HepG2 (cell line): ENCODE results near the gene HSF2BP. TPM values are rescaled to one million over a fixed set of nuclear protein-coding genes. Genes with fewer than 3 reads are reported as not detected.

Experiments
- ATAC-seq: fragments of 200-7000 bp; cut with Tn5 transposase; 3 replicates; pipeline ENCODE4 v1.9.1; 2020; ENCODE audit warnings: mild to moderate bottlenecking, moderate library complexity
- BruUV-seq: library from RNA; stranded (reverse); fragments of 400-500 nt; replicated peaks from 2 replicates; lab custom pipeline; 2021; lab: Mats Ljungman, UMichigan
- CTCF ChIA-PET: fragments of 300-600 bp; formaldehyde crosslinking; extraction: SDS; loops from one replicate; lab custom pipeline; 2021; ENCODE audit warnings: low total read pairs, inconsistent platforms, low intra/inter-chr PET ratio; lab: Yijun Ruan, JAX
- POLR2A ChIA-PET: fragments of 350-600 bp; sonication (Branson Sonifier 250); formaldehyde crosslinking; loops from one replicate; lab custom pipeline; 2020; ENCODE audit warnings: antibody characterized with exemption, inconsistent platforms; lab: Yijun Ruan, JAX
- DNase-seq: peaks from one replicate; pipeline ENCODE4 v3.0.0-alpha.2; 2015; ENCODE audit warnings: low spot score
- FAIRE-seq: peaks from 3 replicates; lab custom pipeline; 2011; peaks lifted over from hg19 to GRCh38; lab: Jason Lieb, UNC
- H2AFZ ChIP-seq: one replicate; pipeline ENCODE4 v1.6.1; 2011; ENCODE audit warnings: low read length, inconsistent platforms
- H3K27ac ChIP-seq: fragments of 300-600 bp; 3 replicates; pipeline ENCODE4 v1.8.0; 2011; ENCODE audit warnings: mixed run types, mild to moderate bottlenecking, mixed read lengths, low read length, inconsistent platforms; ENCODE audit not compliant: insufficient read depth; ENCODE audit errors: extremely low read length
- H3K27me3 ChIP-seq, 2 experiments: fragments of 200-600 bp in 1 of 2; 2 replicates in 1 of 2; 3 replicates in 1 of 2; pipeline versions ENCODE4 v1.6.0 to v1.8.0; 2011; ENCODE audit warnings: low read length in 2 of 2, mild to moderate bottlenecking in 2 of 2, moderate library complexity in 2 of 2, inconsistent platforms in 1 of 2; ENCODE audit not compliant: insufficient read depth in 2 of 2, control insufficient read depth in 1 of 2
- H3K36me3 ChIP-seq, 2 experiments: fragments of 200-600 bp in 1 of 2; replicated peaks in 1 of 2; 2 replicates in 1 of 2; 3 replicates in 1 of 2; pipeline versions ENCODE4 v1.5.1 to v1.8.0; 2011; ENCODE audit warnings: low read length in 2 of 2, inconsistent platforms in 1 of 2; ENCODE audit not compliant: insufficient read depth in 2 of 2, control insufficient read depth in 1 of 2
- H3K4me1 ChIP-seq: 2 replicates; pipeline ENCODE4 v1.5.1; 2012; ENCODE audit warnings: low read length, inconsistent platforms; ENCODE audit not compliant: insufficient read depth
- H3K4me2 ChIP-seq: 2 replicates; pipeline ENCODE4 v1.6.0; 2011; ENCODE audit warnings: low read depth, low read length, inconsistent platforms
- H3K4me3 ChIP-seq, 3 experiments: fragments of 200-600 bp in 1 of 3; sonication (generic), shearing (Covaris generic) in 1 of 3; replicated peaks in 1 of 3; 2 replicates each; pipeline ENCODE4 v1.5.1; 2011 to 2016; ENCODE audit warnings: low read length in 3 of 3, inconsistent platforms in 2 of 3, low read depth in 2 of 3, mild to moderate bottlenecking in 2 of 3, control low read depth in 1 of 3, mixed read lengths in 1 of 3; ENCODE audit not compliant: insufficient read depth in 1 of 3
- H3K79me2 ChIP-seq: one replicate; pipeline ENCODE4 v1.6.1; 2011; ENCODE audit warnings: low read length, inconsistent platforms; ENCODE audit not compliant: insufficient read depth
- H3K9ac ChIP-seq: 2 replicates; pipeline ENCODE4 v1.6.0; 2011; ENCODE audit warnings: mild to moderate bottlenecking, low read depth, low read length, inconsistent platforms; ENCODE audit not compliant: insufficient read depth
- H3K9me3 ChIP-seq: 2 replicates; pipeline ENCODE4 v1.5.1; 2012; ENCODE audit warnings: mild to moderate bottlenecking, low read length
- H4K20me1 ChIP-seq: 2 replicates; pipeline ENCODE4 v1.6.0; 2011; ENCODE audit warnings: inconsistent platforms, mild to moderate bottlenecking, low read length, moderate library complexity; ENCODE audit not compliant: insufficient read depth
- HNRNPH1 ChIP-seq: fragments of 200-400 bp; formaldehyde crosslinking; optimal IDR thresholded peaks from 2 replicates; pipeline ENCODE3; 2017; ENCODE audit warnings: mild to moderate bottlenecking, low read depth, low read length
- KLF12 ChIP-seq: sonication (generic); formaldehyde crosslinking; IDR thresholded peaks from 2 replicates; pipeline ENCODE4 v1.4.0; 2020; ENCODE audit warnings: missing genetic modification reagents, borderline replicate concordance
- MAZ ChIP-seq, 2 experiments: sonication (generic) in 1 of 2; formaldehyde crosslinking in 1 of 2; IDR thresholded peaks; 2 replicates each; pipeline versions ENCODE4 v1.5.0 to v1.6.1; 2012 to 2020; ENCODE audit warnings: low read depth in 2 of 2, mild to moderate bottlenecking in 2 of 2, borderline replicate concordance in 1 of 2, improper control_type of control experiment in 1 of 2, low read length in 1 of 2, missing genetic modification reagents in 1 of 2, moderate library complexity in 1 of 2
- NCOA1 ChIP-seq: sonication (generic); formaldehyde crosslinking; IDR thresholded peaks from 2 replicates; pipeline ENCODE4 v1.9.0; 2021; ENCODE audit warnings: missing genetic modification reagents
- NONO ChIP-seq, 2 experiments: fragments of 450-650 bp in 1 of 2; sonication (generic) in 1 of 2; formaldehyde crosslinking in 1 of 2; IDR thresholded peaks in 1 of 2; conservative IDR thresholded peaks in 1 of 2; 2 replicates each; pipeline versions ENCODE4 v1.6.1 to v1.8.0; 2017 to 2022; ENCODE audit warnings: mild to moderate bottlenecking in 1 of 2, missing genetic modification reagents in 1 of 2, moderate library complexity in 1 of 2
- NPAS2 ChIP-seq: sonication (generic); formaldehyde crosslinking; IDR thresholded peaks from 2 replicates; pipeline ENCODE4 v1.8.0; 2022; ENCODE audit warnings: mild to moderate bottlenecking, missing genetic modification reagents, borderline replicate concordance
- SAFB2 ChIP-seq: sonication (generic); formaldehyde crosslinking; IDR thresholded peaks from 2 replicates; pipeline ENCODE4 v1.5.1; 2020; ENCODE audit warnings: missing genetic modification reagents, low read depth, mild to moderate bottlenecking, borderline replicate concordance
- SP140L ChIP-seq: sonication (generic); formaldehyde crosslinking; IDR thresholded peaks from 2 replicates; pipeline ENCODE4 v1.4.0; 2020; ENCODE audit warnings: missing genetic modification reagents, borderline replicate concordance
- SRY ChIP-seq: sonication (generic); formaldehyde crosslinking; IDR thresholded peaks from 2 replicates; pipeline ENCODE4 v1.8.0; 2022; ENCODE audit warnings: mild to moderate bottlenecking, missing genetic modification reagents
- SYNCRIP ChIP-seq: fragments of 200-400 bp; formaldehyde crosslinking; IDR thresholded peaks from 2 replicates; pipeline ENCODE4 v1.6.1; 2018; ENCODE audit warnings: mild to moderate bottlenecking, low read depth, low read length; ENCODE audit not compliant: insufficient read depth
- TBX2 ChIP-seq: sonication (generic); formaldehyde crosslinking; IDR thresholded peaks from 2 replicates; pipeline ENCODE4 v1.5.0; 2020; ENCODE audit warnings: missing genetic modification reagents, mild to moderate bottlenecking, borderline replicate concordance
- ZMYM4 ChIP-seq: sonication (generic); formaldehyde crosslinking; IDR thresholded peaks from 2 replicates; pipeline ENCODE4 v1.8.1; 2023; ENCODE audit warnings: mild to moderate bottlenecking, missing genetic modification reagents
- ZNF230 ChIP-seq: sonication (generic); formaldehyde crosslinking; IDR thresholded peaks from 2 replicates; pipeline ENCODE4 v1.4.0; 2020; ENCODE audit warnings: mild to moderate bottlenecking, missing genetic modification reagents
- ZNF468 ChIP-seq: sonication (generic); formaldehyde crosslinking; IDR thresholded peaks from 2 replicates; pipeline ENCODE4 v1.8.0; 2022; ENCODE audit warnings: mild to moderate bottlenecking, moderate library complexity, missing genetic modification reagents
- WGBS: methylation state at CpG from one replicate; pipeline ENCODE4 v1.1.6; 2017; ENCODE audit warnings: low lambda C conversion rate; 5-methylcytosine and 5-hydroxymethylcytosine counted together
- in situ Hi-C: cut with HindIII; loops from 2 replicates; pipeline ENCODE4 v1.10.0; 2017; ENCODE audit warnings: low pct_unique_long_range_greater_than_20kb; ENCODE audit not compliant: extremely low pct_ligation_motif_present
- intact Hi-C: fragments of 100-400 bp; cut with micrococcal nuclease; formaldehyde crosslinking; loops from one replicate; pipeline ENCODE4 v1.10.0; 2022; ENCODE audit not compliant: unreplicated experiment
- polyA plus RNA-seq, 8 experiments: library from polyadenylated mRNA; depleted of rRNA in 3 of 8; stranded (reverse) in 7 of 8; unstranded in 1 of 8; fragments of >200 nt; fragmentation: Illumina TruSeq in 4 of 8; extraction: Trizol in 4 of 8; gene quantifications; 2 replicates each; pipeline versions ENCODE4 v1.2.1 to v1.2.3, GENCODE V29; 2011 to 2016; ENCODE audit warnings: low read depth in 4 of 8, missing spikeins in 1 of 8, mixed read lengths in 1 of 8; ENCODE audit not compliant: insufficient read depth in 1 of 8
- total RNA-seq, 5 experiments: library from RNA; depleted of rRNA; stranded (reverse); fragments of >200 nt; fragmentation: Illumina TruSeq; extraction: Trizol; gene quantifications; 2 replicates each; pipeline ENCODE4 v1.2.3, GENCODE V29; 2016; ENCODE audit warnings: low read depth in 1 of 5
- TF ChIP-seq, protein P1 (sequence below): sonication (generic); formaldehyde crosslinking; conservative IDR thresholded peaks from 2 replicates; pipeline ENCODE4 v1.5.0; 2020; ENCODE audit warnings: missing genetic modification reagents
- TF ChIP-seq, protein P2 (sequence below): sonication (generic); formaldehyde crosslinking; IDR thresholded peaks from 2 replicates; pipeline ENCODE4 v1.9.0; 2021; ENCODE audit warnings: missing genetic modification reagents, borderline replicate concordance

Gene HSF2BP
- total and polyA plus RNA-seq, 2 of the 13 experiments (the other 11 are each of a cell fraction or from before 2014, with no cell fraction given), result 0.67 to 2.2 TPM

DNA sequence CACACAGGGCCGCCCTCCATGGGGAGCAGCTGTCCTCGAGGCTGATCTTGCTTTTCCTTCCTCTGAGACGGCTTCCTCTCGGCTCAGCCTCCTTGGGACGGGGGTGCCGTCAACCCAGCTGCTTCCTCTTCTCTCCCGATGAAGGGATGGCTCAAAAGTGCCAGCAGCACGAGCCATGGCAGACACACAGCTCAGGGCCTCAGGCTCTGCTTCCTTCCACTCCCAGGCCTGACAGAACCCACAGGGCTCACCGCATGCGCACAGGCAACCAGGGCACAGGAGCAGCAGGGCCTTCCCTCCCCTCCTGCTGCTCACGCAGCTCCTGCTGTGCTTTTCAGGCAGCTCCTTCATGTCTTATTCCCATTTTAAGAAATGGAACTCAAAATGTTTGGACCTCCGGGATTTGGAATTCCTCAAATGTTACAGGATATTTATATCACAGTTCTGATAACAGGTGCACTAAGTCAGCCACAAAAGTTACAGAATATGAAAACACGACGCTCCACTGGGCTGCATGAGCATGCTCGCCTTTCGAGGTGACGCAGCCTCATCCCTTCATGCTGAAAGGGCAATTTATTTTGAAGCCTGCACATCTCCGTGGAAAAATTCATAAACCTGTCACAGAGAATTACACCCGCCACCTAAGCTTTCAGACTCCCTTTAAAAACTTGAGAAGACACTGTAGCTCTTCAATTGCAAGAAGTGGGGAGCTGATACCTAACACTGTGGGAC is 84.4 kb downstream of the HSF2BP start:
- no peak for TF ChIP-seq ZNF230
- no peak for TF ChIP-seq ZNF468
- TF ChIP-seq, protein P1, sequence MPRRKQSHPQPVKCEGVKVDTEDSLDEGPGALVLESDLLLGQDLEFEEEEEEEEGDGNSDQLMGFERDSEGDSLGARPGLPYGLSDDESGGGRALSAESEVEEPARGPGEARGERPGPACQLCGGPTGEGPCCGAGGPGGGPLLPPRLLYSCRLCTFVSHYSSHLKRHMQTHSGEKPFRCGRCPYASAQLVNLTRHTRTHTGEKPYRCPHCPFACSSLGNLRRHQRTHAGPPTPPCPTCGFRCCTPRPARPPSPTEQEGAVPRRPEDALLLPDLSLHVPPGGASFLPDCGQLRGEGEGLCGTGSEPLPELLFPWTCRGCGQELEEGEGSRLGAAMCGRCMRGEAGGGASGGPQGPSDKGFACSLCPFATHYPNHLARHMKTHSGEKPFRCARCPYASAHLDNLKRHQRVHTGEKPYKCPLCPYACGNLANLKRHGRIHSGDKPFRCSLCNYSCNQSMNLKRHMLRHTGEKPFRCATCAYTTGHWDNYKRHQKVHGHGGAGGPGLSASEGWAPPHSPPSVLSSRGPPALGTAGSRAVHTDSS (CRISPR knock-in tag), result no peak
- TF ChIP-seq SAFB2 (CRISPR knock-in tag), result no peak
- TF ChIP-seq NONO (IDR thresholded peaks at IDR 0.05), result no peak
- no peak for TF ChIP-seq NONO (CRISPR knock-in tag; conservative IDR thresholded peaks at IDR 0.05)
- TF ChIP-seq SRY (CRISPR knock-in tag), result no peak
- TF ChIP-seq NPAS2 (CRISPR knock-in tag), result no peak
- TF ChIP-seq MAZ (IDR thresholded peaks at IDR 0.05; ENCODE audit: borderline replicate concordance, low read depth, low read length), result no peak
- TF ChIP-seq MAZ (CRISPR knock-in tag; IDR thresholded peaks at IDR 0.05; ENCODE audit: low read depth), result no peak
- no peak for TF ChIP-seq TBX2 (CRISPR knock-in tag)
- no peak for TF ChIP-seq KLF12 (CRISPR knock-in tag)
- no peak for TF ChIP-seq NCOA1 (CRISPR knock-in tag)
- TF ChIP-seq, protein P2, sequence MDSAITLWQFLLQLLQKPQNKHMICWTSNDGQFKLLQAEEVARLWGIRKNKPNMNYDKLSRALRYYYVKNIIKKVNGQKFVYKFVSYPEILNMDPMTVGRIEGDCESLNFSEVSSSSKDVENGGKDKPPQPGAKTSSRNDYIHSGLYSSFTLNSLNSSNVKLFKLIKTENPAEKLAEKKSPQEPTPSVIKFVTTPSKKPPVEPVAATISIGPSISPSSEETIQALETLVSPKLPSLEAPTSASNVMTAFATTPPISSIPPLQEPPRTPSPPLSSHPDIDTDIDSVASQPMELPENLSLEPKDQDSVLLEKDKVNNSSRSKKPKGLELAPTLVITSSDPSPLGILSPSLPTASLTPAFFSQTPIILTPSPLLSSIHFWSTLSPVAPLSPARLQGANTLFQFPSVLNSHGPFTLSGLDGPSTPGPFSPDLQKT (CRISPR knock-in tag), result no peak
- no peak for TF ChIP-seq HNRNPH1
- no peak for TF ChIP-seq ZMYM4 (CRISPR knock-in tag)
- TF ChIP-seq SP140L (CRISPR knock-in tag), result no peak
- TF ChIP-seq SYNCRIP, result no peak
- no peaks in the 10 kb centered on the region for H4K20me1 ChIP-seq
- 94% methylated on average over 15 of the region's 19 CpGs for WGBS
- H3K36me3 ChIP-seq, result no peaks in the 10 kb centered on the region
- peaks cover 9% of the 10 kb centered on the region for H3K4me1 ChIP-seq
- H3K9ac ChIP-seq, result no peak overlapping the region
- H3K79me2 ChIP-seq, result no peaks in the 10 kb centered on the region
- intact Hi-C loops, result no loop called here
- POLR2A ChIA-PET, result no interaction called here
- no peak for FAIRE-seq
- H3K4me2 ChIP-seq, result no peak overlapping the region
- no peak overlapping the region for H3K4me3 ChIP-seq
- CTCF ChIA-PET, result no interaction called here
- DNase-seq, result no peak
- no peak overlapping the region for H2AFZ ChIP-seq
- no TSS peak for BruUV-seq
- no peaks in the 10 kb centered on the region for H3K9me3 ChIP-seq
- no peaks in the 10 kb centered on the region for H3K27me3 ChIP-seq
- in situ Hi-C loops, result no loop called here
- H3K27ac ChIP-seq, result no peak overlapping the region
- no peak for ATAC-seq
